PC-9 (cell line): ENCODE measurements around the gene ZNF362.

ENCODE experiments used
- EZH2 ChIP-seq: fragments of 200-600 bp; sonication (generic); IDR thresholded peaks from 2 replicates; pipeline ENCODE4 v1.8.0; 2017; ENCODE audit warnings: antibody characterized with exemption, low read depth
- TF ChIP-seq, protein P1 (sequence below): fragments of 200-600 bp; sonication (generic); conservative IDR thresholded peaks from 2 replicates; pipeline ENCODE4 v1.6.1; 2017; ENCODE audit warnings: mixed run types, antibody characterized with exemption, mild to moderate bottlenecking, moderate library complexity

DNA sequence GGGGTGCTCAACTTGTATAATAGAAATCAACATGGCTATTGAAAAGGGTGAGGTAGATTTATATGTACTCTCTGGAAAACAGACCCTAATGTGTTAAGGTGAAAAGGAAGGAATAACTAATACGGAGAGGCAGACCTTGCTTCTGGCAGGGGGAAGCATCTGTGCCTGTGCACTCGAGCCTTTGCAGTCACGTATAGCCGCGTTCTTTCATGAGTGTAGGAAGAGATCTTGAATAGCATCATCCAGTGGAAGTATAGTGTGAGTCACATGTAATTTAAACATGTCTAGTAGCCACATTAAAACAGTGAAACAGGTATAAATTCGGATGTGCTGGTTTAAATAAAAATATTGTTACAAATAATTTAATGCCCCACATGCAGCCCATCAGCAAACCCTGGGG lies 61.7 kb downstream of the ZNF362 start:
- TF ChIP-seq, protein P1, sequence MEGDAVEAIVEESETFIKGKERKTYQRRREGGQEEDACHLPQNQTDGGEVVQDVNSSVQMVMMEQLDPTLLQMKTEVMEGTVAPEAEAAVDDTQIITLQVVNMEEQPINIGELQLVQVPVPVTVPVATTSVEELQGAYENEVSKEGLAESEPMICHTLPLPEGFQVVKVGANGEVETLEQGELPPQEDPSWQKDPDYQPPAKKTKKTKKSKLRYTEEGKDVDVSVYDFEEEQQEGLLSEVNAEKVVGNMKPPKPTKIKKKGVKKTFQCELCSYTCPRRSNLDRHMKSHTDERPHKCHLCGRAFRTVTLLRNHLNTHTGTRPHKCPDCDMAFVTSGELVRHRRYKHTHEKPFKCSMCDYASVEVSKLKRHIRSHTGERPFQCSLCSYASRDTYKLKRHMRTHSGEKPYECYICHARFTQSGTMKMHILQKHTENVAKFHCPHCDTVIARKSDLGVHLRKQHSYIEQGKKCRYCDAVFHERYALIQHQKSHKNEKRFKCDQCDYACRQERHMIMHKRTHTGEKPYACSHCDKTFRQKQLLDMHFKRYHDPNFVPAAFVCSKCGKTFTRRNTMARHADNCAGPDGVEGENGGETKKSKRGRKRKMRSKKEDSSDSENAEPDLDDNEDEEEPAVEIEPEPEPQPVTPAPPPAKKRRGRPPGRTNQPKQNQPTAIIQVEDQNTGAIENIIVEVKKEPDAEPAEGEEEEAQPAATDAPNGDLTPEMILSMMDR = no peak
- no peak for TF ChIP-seq EZH2
